GM12872 (cell line): ENCODE data around the gene CPT2.

ENCODE experiments used
- TF ChIP-seq, protein P1 (sequence below): IDR thresholded peaks from 3 replicates; pipeline ENCODE4 v1.5.1; 2011; ENCODE audit warnings: low read depth, mild to moderate bottlenecking, low read length, moderate library complexity; ENCODE audit not compliant: insufficient read depth

The CPT2 gene

DNA sequence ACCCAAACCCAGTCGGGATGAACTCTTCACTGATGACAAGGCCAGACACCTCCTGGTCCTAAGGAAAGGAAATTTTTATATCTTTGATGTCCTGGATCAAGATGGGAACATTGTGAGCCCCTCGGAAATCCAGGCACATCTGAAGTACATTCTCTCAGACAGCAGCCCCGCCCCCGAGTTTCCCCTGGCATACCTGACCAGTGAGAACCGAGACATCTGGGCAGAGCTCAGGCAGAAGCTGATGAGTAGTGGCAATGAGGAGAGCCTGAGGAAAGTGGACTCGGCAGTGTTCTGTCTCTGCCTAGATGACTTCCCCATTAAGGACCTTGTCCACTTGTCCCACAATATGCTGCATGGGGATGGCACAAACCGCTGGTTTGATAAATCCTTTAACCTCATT lies 13.7 kb downstream of the CPT2 start:
- TF ChIP-seq, protein P1, sequence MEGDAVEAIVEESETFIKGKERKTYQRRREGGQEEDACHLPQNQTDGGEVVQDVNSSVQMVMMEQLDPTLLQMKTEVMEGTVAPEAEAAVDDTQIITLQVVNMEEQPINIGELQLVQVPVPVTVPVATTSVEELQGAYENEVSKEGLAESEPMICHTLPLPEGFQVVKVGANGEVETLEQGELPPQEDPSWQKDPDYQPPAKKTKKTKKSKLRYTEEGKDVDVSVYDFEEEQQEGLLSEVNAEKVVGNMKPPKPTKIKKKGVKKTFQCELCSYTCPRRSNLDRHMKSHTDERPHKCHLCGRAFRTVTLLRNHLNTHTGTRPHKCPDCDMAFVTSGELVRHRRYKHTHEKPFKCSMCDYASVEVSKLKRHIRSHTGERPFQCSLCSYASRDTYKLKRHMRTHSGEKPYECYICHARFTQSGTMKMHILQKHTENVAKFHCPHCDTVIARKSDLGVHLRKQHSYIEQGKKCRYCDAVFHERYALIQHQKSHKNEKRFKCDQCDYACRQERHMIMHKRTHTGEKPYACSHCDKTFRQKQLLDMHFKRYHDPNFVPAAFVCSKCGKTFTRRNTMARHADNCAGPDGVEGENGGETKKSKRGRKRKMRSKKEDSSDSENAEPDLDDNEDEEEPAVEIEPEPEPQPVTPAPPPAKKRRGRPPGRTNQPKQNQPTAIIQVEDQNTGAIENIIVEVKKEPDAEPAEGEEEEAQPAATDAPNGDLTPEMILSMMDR, result no peak

DNA sequence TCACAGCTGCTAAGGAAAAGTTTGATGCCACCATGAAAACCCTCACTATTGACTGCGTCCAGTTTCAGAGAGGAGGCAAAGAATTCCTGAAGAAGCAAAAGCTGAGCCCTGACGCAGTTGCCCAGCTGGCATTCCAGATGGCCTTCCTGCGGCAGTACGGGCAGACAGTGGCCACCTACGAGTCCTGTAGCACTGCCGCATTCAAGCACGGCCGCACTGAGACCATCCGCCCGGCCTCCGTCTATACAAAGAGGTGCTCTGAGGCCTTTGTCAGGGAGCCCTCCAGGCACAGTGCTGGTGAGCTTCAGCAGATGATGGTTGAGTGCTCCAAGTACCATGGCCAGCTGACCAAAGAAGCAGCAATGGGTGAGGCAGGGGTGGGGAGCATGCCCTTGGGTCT lies 14.3 kb downstream of the CPT2 start:
- TF ChIP-seq, protein P1, result no peak

DNA sequence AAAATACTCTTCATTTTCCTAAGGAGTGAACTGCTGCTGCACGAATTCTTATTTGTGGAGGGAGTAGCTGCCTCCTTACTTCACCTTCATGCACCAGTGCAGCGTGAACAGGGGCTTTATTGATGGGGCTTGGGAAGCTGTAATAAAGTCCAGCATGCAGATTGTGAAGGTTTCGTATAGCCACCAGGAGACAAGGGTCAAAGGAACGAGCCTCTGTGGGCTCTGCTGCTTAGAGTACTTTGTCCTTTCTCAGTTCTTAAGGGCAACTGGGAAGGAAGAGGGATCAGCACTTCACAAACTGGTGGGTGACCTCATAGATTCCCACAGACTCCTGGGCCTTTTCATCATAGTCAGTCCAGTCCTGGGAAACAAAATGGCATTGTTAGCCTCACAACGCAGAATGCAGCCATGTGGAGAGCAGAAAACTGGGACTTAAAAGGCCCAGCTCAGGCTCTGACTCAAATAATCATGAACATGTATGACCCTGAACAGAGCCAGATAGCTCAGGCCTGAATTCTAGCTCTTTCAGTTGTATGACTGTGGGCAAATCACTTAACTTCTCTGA lies 17.8 kb downstream of the CPT2 start:
- TF ChIP-seq, protein P1, result no peak

DNA sequence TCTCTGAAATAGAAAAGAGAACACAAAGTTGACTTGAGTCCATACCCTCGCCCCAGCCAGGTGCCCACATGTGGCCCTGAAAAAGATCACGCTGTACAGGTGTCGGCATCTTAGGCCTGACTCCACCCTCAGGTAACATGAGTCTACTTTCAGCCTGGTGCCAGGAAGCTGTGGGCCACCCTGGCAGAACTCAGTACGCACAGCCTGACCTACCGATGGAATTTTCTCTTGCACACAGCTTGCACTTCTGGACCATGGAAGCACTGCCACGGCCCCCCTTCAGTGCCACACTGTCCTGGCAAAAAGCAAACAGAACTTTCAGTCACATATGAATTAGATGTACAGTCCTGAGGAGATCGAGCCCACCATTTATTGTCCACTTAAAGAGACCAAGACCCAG lies 21.6 kb downstream of the CPT2 start:
- TF ChIP-seq, protein P1, result no peak

- TF ChIP-seq, protein P1, result no peak
Observed at GRCh38 chr1:53219711-53220110, 23.1 kb downstream of the CPT2 start.

DNA sequence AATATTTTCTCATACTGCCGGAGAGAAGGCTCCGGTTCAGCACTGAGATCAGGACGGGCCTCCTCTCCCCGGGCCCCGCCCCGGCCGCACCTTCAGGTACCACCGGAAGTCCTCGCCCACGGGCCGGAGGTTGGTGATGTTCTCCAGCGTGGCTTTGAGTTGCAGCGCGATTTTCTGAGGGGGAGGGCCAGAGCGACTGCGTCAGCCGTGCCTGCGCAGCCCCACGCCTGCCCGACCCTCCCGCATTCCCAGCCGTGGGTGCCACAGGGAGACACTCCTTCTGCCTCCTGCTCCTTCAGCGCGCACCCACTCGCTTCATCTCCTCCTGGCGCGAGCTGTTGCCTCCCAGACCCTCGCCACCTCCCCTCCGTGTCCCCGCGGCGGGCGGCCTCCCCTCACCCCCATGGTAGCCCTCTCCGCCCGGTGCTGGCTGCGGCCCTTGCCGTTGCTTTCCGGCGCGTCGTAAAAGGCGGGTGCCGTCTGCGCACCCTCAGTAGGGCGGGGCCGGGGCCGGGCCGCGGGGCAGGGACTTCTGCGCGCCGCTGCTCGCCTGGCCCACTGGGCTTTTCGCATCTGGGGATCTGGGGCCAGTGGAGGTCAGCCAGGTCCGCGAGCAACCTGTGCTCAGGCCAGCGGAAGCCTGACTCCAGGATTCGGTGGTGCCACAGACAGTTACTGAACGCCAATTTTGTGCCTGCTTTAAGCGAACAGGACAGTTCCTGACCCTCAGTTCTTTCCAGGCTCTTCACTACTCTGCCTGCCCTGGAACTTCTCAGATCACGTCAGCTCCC lies 23.7 kb downstream of the CPT2 start, which contains the start of gene CZIB:
CZIB (minus strand) TSS at position 464 of the 791 bp plus-strand sequence; CDS start at position 405, 59 bp downstream.
- TF ChIP-seq, protein P1, result no peak

- TF ChIP-seq, protein P1, result no peak
Observed at GRCh38 chr1:53220962-53221286, 24.3 kb downstream of the CPT2 start.
